Mesenchymal stem cell (in vitro differentiated cells and primary cell): ENCODE measurements around the gene SERPINB8.

Source experiments
- DNase-seq: peaks from one replicate; pipeline ENCODE4 v3.0.0-alpha.2; 2013
- H2AFZ ChIP-seq: one replicate; pipeline ENCODE4 v1.6.1; 2013; ENCODE audit warnings: low read depth, mild to moderate bottlenecking, control low read depth, inconsistent platforms, low read length, moderate library complexity
- H2AK5ac ChIP-seq: 2 replicates; pipeline ENCODE4 v1.6.1; 2013; ENCODE audit warnings: low read length, moderate library complexity, mild to moderate bottlenecking, inconsistent platforms; ENCODE audit not compliant: severe bottlenecking
- H2BK120ac ChIP-seq: one replicate; pipeline ENCODE4 v1.6.1; 2013; ENCODE audit warnings: low read depth, mild to moderate bottlenecking, inconsistent platforms, low read length, moderate library complexity
- H2BK12ac ChIP-seq, 2 experiments: one replicate each; pipeline ENCODE4 v1.6.1; 2013; ENCODE audit warnings: inconsistent platforms in 2 of 2, low read length in 2 of 2, mild to moderate bottlenecking in 2 of 2, moderate library complexity in 2 of 2, control low read depth in 1 of 2
- H2BK15ac ChIP-seq: one replicate; pipeline ENCODE4 v1.6.1; 2013; ENCODE audit warnings: mild to moderate bottlenecking, low read depth, inconsistent platforms; ENCODE audit not compliant: poor library complexity, severe bottlenecking
- H2BK5ac ChIP-seq: 2 replicates; pipeline ENCODE4 v1.6.1; 2013; ENCODE audit warnings: low read depth, mild to moderate bottlenecking, low read length, control low read depth, inconsistent platforms; ENCODE audit not compliant: poor library complexity, severe bottlenecking
- H3K14ac ChIP-seq, 2 experiments: one replicate each; pipeline ENCODE4 v1.6.1; 2013; ENCODE audit warnings: inconsistent platforms in 2 of 2, low read length in 2 of 2, control low read depth in 1 of 2, mild to moderate bottlenecking in 1 of 2, moderate library complexity in 1 of 2
- H3K18ac ChIP-seq, 2 experiments: one replicate each; pipeline ENCODE4 v1.6.1; 2013; ENCODE audit warnings: inconsistent platforms in 2 of 2, low read length in 2 of 2, control low read depth in 1 of 2, low read depth in 1 of 2, mild to moderate bottlenecking in 1 of 2
- H3K23ac ChIP-seq, 2 experiments: one replicate each; pipeline ENCODE4 v1.6.1; 2013; ENCODE audit warnings: inconsistent platforms in 2 of 2, low read length in 2 of 2, mild to moderate bottlenecking in 2 of 2, moderate library complexity in 2 of 2, control low read depth in 1 of 2
- H3K27ac ChIP-seq: 2 replicates; pipeline ENCODE4 v1.5.1; 2013; ENCODE audit warnings: mild to moderate bottlenecking, moderate library complexity, low read length, control low read depth, inconsistent platforms; ENCODE audit not compliant: poor library complexity, severe bottlenecking
- H3K27me3 ChIP-seq, 2 experiments: 2 replicates each; pipeline versions ENCODE4 v1.6.1 to v1.7.0; 2013; ENCODE audit warnings: low read length in 2 of 2, mild to moderate bottlenecking in 2 of 2, moderate library complexity in 2 of 2, control low read depth in 1 of 2, inconsistent platforms in 1 of 2; ENCODE audit not compliant: control insufficient read depth in 1 of 2, insufficient read depth in 1 of 2
- H3K36me3 ChIP-seq, 2 experiments: 2 replicates each; pipeline versions ENCODE4 v1.6.1 to v1.7.0; 2013; ENCODE audit warnings: low read length in 2 of 2, control low read depth in 1 of 2, inconsistent platforms in 1 of 2, low read depth in 1 of 2, mild to moderate bottlenecking in 1 of 2; ENCODE audit not compliant: insufficient read depth in 2 of 2, control insufficient read depth in 1 of 2
- H3K4ac ChIP-seq, 2 experiments: one replicate each; pipeline ENCODE4 v1.6.1; 2013; ENCODE audit warnings: inconsistent platforms in 2 of 2, low read length in 2 of 2, mild to moderate bottlenecking in 2 of 2, moderate library complexity in 2 of 2, control low read depth in 1 of 2, low read depth in 1 of 2
- H3K4me1 ChIP-seq: 2 replicates; pipeline ENCODE4 v1.6.1; 2013; ENCODE audit warnings: low read depth, low read length, control low read depth; ENCODE audit not compliant: control insufficient read depth, insufficient read depth
- H3K4me2 ChIP-seq: 2 replicates; pipeline ENCODE4 v1.6.1; 2013; ENCODE audit warnings: low read length, mild to moderate bottlenecking, inconsistent platforms; ENCODE audit not compliant: poor library complexity, severe bottlenecking
- H3K4me3 ChIP-seq, 2 experiments: 2 replicates each; pipeline versions ENCODE4 v1.5.1 to v1.7.0; 2013; ENCODE audit warnings: low read length in 2 of 2, mild to moderate bottlenecking in 2 of 2, control low read depth in 1 of 2, low read depth in 1 of 2; ENCODE audit not compliant: insufficient read depth in 1 of 2
- H3K79me1 ChIP-seq: replicated peaks from 2 replicates; pipeline ENCODE4 v1.6.1; 2013; ENCODE audit warnings: mild to moderate bottlenecking, control low read depth, low read length, inconsistent platforms; ENCODE audit not compliant: poor library complexity, severe bottlenecking
- H3K9ac ChIP-seq: 2 replicates; pipeline ENCODE4 v1.7.0; 2013; ENCODE audit warnings: mild to moderate bottlenecking, low read length, moderate library complexity
- H3K9me3 ChIP-seq: 2 replicates; pipeline ENCODE4 v1.7.0; 2013; ENCODE audit warnings: mild to moderate bottlenecking, low read length; ENCODE audit not compliant: control insufficient read depth
- H4K8ac ChIP-seq: one replicate; pipeline ENCODE4 v1.6.1; 2013; ENCODE audit warnings: inconsistent platforms, mild to moderate bottlenecking, low read length, moderate library complexity
- H4K91ac ChIP-seq: one replicate; pipeline ENCODE4 v1.6.1; 2013; ENCODE audit warnings: mild to moderate bottlenecking, low read length, inconsistent platforms
- WGBS: methylation state at CpG from one replicate; pipeline ENCODE4 v1.1.7; 2013; ENCODE audit warnings: mixed read lengths; 5-methylcytosine and 5-hydroxymethylcytosine counted together

The SERPINB8 gene

DNA sequence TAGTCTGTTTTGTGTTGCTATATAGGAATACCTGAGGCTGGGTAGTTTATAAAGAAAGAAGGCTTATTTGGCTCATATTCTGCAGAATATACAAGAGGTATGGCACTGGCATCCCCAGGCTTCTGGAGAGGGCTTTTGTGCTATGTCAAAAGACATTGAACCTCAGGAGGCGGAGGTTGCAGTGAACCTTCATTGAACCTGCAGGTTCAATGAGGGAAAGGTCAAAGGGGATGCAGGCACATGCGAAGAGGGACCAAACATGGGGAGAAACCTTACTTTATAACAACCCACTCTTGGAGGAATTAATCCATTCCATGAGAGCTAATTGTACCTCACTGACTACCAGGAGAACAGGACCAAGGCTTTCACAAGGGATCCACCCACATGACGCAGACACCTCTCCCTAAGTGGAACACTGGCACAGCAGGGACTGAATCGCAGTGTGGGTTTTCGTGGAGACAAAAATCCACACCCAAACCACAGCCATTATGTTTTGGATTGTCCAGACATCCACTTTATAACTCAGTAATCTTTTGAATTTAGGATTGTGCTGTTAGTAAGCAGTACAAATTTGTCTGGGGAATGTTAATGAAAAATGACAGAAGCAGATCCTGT is 4.1 kb upstream of the SERPINB8 start:
- no peak overlapping the region for H4K8ac ChIP-seq
- no peak overlapping the region for H3K9ac ChIP-seq
- no peak overlapping the region for H3K27ac ChIP-seq
- H3K4me2 ChIP-seq, result no peak overlapping the region
- H2AFZ ChIP-seq, result no peak overlapping the region
- H3K23ac ChIP-seq, result no peak overlapping the region
- peaks cover under 1% of the 10 kb centered on the region for H3K4me1 ChIP-seq
- H3K27me3 ChIP-seq, result no peaks in the 10 kb centered on the region
- H3K9me3 ChIP-seq, result no peaks in the 10 kb centered on the region
- no peak overlapping the region for H3K4ac ChIP-seq
- H3K14ac ChIP-seq, result no peak overlapping the region
- DNase-seq, result no peak
- 91% methylated on average over 3 of the region's 5 CpGs for WGBS
- no peaks in the 10 kb centered on the region for H3K79me1 ChIP-seq
- H2BK5ac ChIP-seq, result no peak overlapping the region
- H3K4me3 ChIP-seq, result no peak overlapping the region
- H2BK15ac ChIP-seq, result no peak overlapping the region
- no peaks in the 10 kb centered on the region for H3K36me3 ChIP-seq
- no peak overlapping the region for H2BK120ac ChIP-seq
- H4K91ac ChIP-seq, result no peak overlapping the region
- H2BK12ac ChIP-seq, result no peak overlapping the region
- no peak overlapping the region for H3K18ac ChIP-seq
- no peak overlapping the region for H2AK5ac ChIP-seq

DNA sequence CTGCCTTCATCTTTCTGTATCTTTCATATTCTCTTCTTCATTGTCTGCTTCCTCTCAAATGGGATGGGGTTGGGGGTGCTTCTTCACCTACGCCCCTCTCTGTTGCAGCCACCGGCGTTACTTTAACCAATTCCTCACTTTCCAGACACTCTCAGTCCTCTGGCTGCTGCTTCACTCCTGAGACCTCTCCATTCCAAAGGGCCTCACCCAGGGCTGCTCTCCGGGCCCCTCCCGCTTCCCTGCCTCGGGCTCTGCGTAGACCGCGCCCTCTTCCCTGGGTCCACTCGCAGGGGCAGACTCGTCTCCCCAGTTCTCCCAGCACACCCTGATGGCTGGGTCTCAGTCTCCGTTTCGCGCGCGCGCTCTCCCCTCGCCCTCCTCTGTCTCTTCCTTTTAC is 926 bp downstream of the SERPINB8 start:
- Histone ChIP-seq H3K4me1 (peaks cover 3% of the 10 kb centered on the region), H2BK120ac (peak overlapping the region; percentile 56)
- 15% methylated on average over 18 of the region's 18 CpGs for WGBS

DNA sequence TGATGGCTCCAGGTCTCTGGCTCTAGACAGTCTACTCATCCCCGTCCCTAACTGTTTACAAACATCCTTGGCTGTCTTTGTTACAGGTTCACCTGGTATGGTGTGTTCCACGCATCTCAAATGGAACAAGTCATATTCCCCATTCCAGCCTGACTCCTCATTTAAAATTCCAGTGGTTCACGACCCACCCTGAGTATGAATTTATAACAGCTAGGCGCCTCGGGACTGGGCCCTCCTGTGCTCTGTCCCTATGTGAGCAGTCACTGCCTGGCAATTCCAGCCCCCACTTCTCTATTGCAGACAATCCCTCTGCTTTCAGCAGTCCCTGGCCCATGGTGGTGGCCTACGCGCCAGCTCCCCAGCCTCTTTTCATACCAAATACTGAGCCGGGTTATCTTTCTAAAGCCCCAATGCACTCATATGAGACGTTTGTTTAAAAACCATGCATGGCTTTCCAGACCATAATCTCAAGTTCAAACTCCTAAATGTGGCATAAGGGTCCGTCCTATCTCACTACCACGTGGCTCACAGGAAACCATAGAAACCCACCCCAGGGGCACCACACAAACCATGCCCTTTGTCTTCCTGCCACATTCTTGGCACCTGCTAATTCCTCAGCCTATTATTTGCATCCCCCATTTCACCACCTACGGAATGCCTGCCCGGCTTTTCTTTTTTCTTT is 1.6 kb downstream of the SERPINB8 start:
- peak overlapping the region; percentile 91 for H3K27ac ChIP-seq
- peak overlapping the region; percentile 15 to 26 for H3K4ac ChIP-seq
- no peaks in the 10 kb centered on the region for H3K36me3 ChIP-seq
- H2BK120ac ChIP-seq, result no peak overlapping the region
- H3K9me3 ChIP-seq, result no peaks in the 10 kb centered on the region
- H2AK5ac ChIP-seq, result peak overlapping the region; percentile 4
- H3K9ac ChIP-seq, result peak overlapping the region; percentile 92
- 83% methylated on average over 11 of the region's 13 CpGs for WGBS
- H3K23ac ChIP-seq, result no peak overlapping the region
- no peak overlapping the region for H3K14ac ChIP-seq
- no peak overlapping the region for H2BK12ac ChIP-seq
- no peaks in the 10 kb centered on the region for H3K27me3 ChIP-seq
- DNase-seq, result no peak
- H2BK15ac ChIP-seq, result peak overlapping the region; percentile 26
- peak overlapping the region; percentile 6 for H4K91ac ChIP-seq
- peaks cover 8% of the 10 kb centered on the region for H3K79me1 ChIP-seq
- H3K4me2 ChIP-seq, result peak overlapping the region; percentile 81
- H2BK5ac ChIP-seq, result no peak overlapping the region
- peak overlapping the region in 1 of 2 experiments; percentile 60 for H3K18ac ChIP-seq
- peak overlapping the region in 1 of 2 experiments; percentile 85 for H3K4me3 ChIP-seq
- peak overlapping the region; percentile 91 for H4K8ac ChIP-seq
- H2AFZ ChIP-seq, result no peak overlapping the region
- peaks cover 3% of the 10 kb centered on the region for H3K4me1 ChIP-seq

More for the DNA sequence above, 926 bp downstream of the SERPINB8 start:
- Histone ChIP-seq H3K79me1 (peaks cover 8% of the 10 kb centered on the region), H3K9ac (peak overlapping the region; percentile 92), H3K14ac (peak overlapping the region in 1 of 2 experiments; percentile 35), H2BK5ac (no peak overlapping the region), H3K36me3 (no peaks in the 10 kb centered on the region), H2AK5ac (no peak overlapping the region), H4K91ac (peak overlapping the region; percentile 60), H2BK15ac (peak overlapping the region; percentile 88), H3K4me3 (peak overlapping the region; percentile 50 to 85), H3K18ac (peak overlapping the region; percentile 60 to 93), H2AFZ (peak overlapping the region; percentile 29), H3K27me3 (no peaks in the 10 kb centered on the region), H3K9me3 (no peaks in the 10 kb centered on the region), H3K4ac (peak overlapping the region; percentile 71 to 85), H3K23ac (no peak overlapping the region), H4K8ac (peak overlapping the region; percentile 91), H3K4me2 (peak overlapping the region; percentile 81), H2BK12ac (peak overlapping the region in 1 of 2 experiments; percentile 57), H3K27ac (peak overlapping the region; percentile 91)
- peak; percentile 72 for DNase-seq

DNA sequence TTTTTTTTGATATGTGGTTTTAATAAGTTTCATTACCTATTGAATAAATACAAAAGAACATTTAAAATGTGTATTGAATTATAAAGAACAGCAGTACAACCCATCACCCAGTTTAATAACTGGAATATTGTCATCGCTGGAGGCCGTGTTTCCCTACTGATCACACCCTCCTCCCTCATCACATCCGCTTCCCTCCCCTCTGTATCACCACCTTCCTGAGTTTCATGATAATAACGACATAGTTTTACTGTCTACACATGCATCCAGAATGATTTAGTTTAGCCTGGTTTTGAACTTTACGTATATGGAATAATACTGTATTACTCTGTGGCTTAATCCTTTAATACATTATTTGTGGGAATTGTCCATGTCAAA is 2.1 kb downstream of the SERPINB8 start:
- H2BK120ac ChIP-seq, result no peak overlapping the region
- H3K4me2 ChIP-seq, result no peak overlapping the region
- DNase-seq, result no peak
- no peak overlapping the region for H4K8ac ChIP-seq
- no peak overlapping the region for H3K18ac ChIP-seq
- H2BK12ac ChIP-seq, result no peak overlapping the region
- H3K23ac ChIP-seq, result no peak overlapping the region
- H4K91ac ChIP-seq, result no peak overlapping the region
- no peak overlapping the region for H3K14ac ChIP-seq
- no peak overlapping the region for H2AK5ac ChIP-seq
- H2BK5ac ChIP-seq, result no peak overlapping the region
- no peak overlapping the region for H3K9ac ChIP-seq
- H3K27ac ChIP-seq, result no peak overlapping the region
- no peak overlapping the region for H2BK15ac ChIP-seq
- H3K4me1 ChIP-seq, result peaks cover 3% of the 10 kb centered on the region
- H3K9me3 ChIP-seq, result no peaks in the 10 kb centered on the region
- peaks cover 8% of the 10 kb centered on the region for H3K79me1 ChIP-seq
- H3K36me3 ChIP-seq, result no peaks in the 10 kb centered on the region
- no peak overlapping the region for H3K4ac ChIP-seq
- H3K27me3 ChIP-seq, result no peaks in the 10 kb centered on the region
- no peak overlapping the region for H3K4me3 ChIP-seq
- H2AFZ ChIP-seq, result no peak overlapping the region
- 99% methylated on average over 3 of the region's 5 CpGs for WGBS
